Stimulated activated naive CD8-positive, alpha-beta T cell treated with anti-CD3 and anti-CD28 coated beads, Interleukin-15, Interleukin-2, amounts not matched to agents 100 U/mL and 50 U/mL, for 24 hours (primary cell): Measurements from ENCODE around the gene ANKRD36.
"Not testable (repeated sequence)": the region's sequence is repeated elsewhere in the genome, so short reads cannot be mapped to it uniquely, and the experiment has no call there.

Experiments used
- ATAC-seq: fragments of 150-1000 bp; cut with Tn5 transposase; one replicate; pipeline ENCODE4 v1.10.0; 2021
- DNase-seq: peaks from one replicate; pipeline ENCODE4 v3.0.0; 2021

The ANKRD36 gene

DNA sequence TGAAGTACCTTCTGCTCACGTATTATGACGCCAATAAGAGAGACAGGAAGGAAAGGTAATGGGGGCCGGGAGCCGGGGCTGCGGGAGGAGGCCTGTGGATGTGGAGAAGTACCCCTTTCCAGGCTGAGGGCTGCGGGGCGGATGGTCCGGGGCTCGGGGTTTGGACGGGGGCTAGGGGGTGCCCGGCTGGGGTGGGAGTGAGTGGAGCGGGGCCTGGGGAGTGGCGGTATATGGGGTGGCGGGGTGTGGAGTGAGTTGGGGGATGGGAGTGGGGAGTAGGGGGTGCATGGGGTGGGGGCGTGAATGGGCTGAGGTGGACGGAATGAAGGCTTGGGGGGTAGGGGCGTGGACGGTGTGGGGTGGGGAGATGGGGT, 916 bp downstream of the ANKRD36 start:
- peak; percentile 10 for ATAC-seq
- not testable (repeated sequence) for DNase-seq

DNA sequence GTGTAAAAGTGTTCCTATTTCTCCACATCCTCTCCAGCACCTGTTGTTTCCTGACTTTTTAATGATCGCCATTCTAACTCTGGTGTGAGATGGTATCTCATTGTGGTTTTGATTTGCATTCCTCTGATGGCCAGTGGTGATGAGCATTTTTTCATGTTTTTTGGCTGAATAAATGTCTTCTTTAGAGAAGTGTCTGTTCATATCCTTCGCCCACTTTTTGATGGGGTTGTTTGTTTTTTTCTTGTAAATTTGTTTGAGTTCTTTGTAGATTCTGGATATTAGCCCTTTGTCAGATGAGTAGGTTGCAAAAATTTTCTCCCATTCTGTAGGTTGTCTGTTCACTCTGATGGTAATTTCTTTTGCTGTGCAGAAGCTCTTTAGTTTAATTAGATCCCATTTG, 16.1 kb downstream of the ANKRD36 start:
- not testable (repeated sequence) for ATAC-seq

DNA sequence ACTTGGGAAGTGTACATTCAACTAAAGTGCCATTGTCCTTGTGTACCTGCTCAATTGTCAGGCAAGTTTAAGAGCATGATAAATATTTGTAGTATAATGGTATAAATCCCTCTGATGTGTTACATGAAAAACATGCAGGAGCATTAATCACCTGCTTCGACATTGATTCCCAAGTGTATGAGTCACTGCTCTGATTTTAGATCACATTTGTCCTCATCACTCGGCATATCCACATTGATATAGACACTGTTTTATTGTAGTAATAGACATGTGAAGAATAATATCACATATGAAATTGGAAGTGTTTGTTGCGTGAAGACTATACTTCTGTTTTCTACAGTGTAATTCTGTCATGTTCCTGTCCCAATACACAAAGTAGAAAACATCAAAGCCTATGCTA, 31.1 kb downstream of the ANKRD36 start:
- ATAC-seq, DNase-seq: not testable (repeated sequence)

More for the DNA sequence above, 16.1 kb downstream of the ANKRD36 start:
- not testable (repeated sequence) for DNase-seq

DNA sequence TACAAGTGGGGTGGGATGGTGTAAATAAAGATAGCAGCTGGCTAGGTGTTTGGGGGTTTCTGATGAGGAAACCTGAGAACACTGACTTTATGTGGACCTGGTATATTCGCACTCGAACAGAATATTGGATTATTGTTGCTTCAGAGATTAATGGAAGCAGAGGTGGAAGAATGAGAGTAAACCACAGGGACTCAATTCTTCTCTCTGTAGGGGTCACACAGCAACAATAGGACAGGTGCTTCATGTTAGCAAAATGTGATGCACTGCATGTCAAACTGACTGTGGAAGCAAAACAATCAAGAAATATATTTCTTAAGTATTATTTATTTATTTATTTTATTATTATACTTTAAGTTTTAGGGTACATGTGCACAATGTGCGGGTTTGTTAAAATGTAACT, 53.6 kb downstream of the ANKRD36 start:
- DNase-seq, ATAC-seq: not testable (repeated sequence)

DNA sequence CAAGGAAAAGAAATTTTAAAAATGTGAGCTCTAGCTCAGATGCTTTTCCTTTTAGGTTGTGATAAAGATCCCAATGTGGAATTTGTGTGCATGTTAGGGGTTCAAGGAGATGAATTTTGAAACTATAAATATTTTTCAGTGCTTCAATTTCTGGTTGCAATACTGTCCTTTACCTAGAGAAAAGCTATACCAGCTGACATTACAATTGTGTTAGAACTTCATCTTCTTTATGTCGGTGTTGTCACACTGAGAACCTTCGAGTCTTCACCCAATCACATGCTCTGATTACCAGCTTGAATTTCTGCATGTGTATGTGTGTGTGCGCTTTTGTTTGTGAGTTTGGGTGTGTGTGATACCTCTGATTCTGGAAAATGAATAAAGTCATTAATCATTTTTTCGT, 55.0 kb downstream of the ANKRD36 start:
- not testable (repeated sequence) for ATAC-seq, DNase-seq

DNA sequence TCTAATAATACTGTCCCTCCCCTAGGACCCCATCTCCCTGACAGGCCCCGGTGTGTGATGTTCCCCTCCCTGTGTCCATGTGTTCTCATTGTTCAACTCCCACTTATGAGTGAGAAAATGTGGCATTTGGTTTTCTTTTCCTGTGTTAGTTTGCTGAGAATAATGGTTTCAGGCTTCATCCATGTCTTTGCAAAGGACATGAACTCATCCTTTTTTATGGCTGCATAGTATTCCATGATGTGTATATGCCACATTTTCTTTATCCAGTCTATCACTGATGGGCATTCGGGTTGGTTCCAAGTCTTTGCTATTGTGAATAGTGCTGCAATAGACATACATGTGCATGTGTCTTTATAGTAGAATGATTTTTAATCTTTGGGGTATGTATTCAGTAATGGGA, 55.6 kb downstream of the ANKRD36 start:
- not testable (repeated sequence) for DNase-seq, ATAC-seq

DNA sequence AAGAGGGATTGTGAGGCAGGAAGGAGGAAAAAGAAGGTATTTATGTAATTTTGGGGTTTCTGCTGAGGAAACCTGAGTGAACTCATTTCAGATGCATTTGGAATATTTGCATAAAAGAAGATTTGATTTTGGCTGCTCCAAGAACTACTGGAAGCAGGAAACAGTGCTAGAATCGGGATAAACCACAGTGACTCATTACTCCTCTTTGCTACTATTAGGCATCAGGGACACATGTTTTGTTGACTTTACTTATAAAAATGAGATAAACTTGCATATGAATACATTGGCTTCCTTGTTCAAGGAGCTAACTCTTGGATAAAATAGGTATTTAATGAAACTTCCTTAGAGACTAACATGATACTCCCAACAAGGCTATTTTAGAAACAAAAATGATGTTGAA, 67.4 kb downstream of the ANKRD36 start:
- not testable (repeated sequence) for ATAC-seq, DNase-seq

DNA sequence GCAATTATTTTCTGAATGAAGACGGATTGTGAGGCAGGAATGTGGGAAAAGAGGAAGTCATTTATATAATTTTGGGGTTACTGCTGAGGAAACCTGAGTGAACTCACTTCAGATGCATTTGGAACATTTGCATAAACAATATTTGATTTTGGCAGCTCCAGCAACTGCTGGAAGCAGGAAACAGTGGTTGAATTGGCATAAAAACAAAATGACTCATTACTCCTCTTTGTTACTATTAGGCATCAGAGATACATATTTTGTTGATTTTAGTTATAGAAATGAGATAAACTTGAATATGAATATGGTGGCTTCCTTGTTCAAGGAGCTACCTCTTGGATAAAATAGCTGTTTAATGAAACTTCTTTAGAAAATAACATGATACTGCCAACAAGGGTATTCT, 82.4 kb downstream of the ANKRD36 start:
- ATAC-seq, DNase-seq: not testable (repeated sequence)

DNA sequence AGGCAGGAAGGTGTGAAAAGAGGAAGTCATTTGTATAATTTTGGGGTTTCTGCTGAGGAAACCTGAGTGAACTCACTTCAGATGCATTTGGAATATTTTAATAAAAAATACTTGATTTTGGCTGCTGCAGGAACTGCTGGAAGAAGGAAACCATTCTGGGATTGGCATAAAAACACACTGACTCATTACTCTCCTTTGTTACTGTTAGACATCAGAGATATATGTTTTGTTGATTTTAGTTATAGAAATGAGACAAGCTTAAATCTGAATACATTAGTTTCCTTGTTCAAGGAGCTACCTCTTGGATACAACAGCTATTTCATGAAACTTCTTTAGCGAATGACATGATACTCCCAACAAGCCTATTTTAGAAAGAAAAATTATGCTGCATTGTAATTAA, 84.3 kb downstream of the ANKRD36 start:
- ATAC-seq, DNase-seq: not testable (repeated sequence)

DNA sequence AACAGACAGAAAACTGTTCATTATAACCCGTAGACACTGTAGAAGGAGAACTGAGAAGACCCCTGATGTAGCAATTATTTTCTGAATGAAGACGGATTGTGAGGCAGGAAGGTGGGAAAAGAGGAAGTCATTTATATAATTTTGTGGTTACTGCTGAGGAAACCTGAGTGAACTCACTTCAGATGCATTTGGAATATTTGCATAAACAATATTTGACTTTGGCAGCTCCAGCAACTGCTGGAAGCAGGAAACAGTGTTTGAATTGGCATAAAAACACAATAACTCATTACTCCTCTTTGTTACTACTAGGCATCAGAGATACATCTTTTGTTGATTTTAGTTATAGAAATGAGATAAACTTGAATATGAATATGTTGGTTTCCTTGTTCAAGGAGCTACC, 87.9 kb downstream of the ANKRD36 start:
- ATAC-seq, DNase-seq: not testable (repeated sequence)

DNA sequence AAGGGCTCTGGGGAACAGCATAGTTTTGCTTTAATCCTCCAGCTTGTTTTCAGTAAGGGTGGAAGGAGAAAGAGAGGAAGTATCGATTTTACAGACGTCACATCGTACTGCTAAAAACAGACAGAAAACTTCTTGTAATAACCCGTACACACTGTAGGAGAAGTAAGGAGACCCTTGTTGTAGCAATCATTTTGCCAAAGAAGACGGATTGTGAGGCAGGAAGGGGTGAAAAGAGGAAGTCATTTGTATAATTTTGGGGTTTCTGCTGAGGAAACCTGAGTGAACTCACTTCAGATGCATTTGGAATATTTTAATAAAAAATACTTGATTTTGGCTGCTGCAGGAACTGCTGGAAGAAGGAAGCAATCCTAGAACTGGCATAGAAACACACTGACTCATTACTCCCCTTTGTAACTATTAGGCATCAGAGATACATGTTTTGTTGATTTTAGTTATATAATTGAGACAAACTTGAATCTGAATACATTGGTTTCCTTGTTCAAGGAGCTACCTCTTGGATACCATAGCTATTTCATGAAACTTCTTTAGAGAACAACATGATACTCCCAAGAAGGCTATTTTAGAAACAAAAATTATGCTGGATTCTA, 89.8 kb downstream of the ANKRD36 start:
- DNase-seq, ATAC-seq: not testable (repeated sequence)

DNA sequence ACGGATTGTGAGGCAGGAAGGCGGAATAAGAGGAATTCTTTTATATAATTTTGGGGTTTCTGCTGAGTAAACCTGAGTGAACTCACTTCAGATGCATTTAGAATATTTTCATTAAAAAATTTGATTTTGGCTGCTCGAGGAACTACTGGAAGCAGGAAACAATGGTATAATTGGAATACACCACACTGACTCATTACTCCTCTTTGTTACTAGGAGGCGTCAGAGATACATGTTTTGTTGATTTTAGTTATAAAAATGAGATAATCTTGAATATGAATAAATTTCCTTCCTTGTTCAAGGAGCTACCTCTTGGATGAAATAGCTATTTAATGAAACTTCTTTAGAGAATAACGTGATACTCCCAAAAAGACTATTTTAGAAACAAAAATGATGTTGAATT, 97.4 kb downstream of the ANKRD36 start:
- no peak for ATAC-seq

DNA sequence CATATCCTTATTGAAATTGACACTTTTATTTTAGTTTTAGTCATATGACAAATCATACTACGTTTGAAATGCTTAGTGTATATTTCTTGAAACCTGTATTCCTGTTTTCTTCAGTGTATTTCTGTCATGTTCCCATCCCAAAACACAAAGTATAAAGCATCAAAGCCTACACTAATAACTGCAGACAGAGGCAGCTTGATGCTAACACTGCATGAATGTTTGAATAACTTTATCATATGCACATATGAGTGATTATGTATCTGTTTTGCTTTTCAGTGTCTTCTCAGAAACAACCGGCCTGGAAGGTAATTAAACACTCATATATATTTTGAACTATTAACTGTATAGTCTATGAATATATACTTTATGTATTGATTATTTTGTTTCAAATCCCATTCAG, 102.1 kb downstream of the ANKRD36 start:
- DNase-seq: not testable (repeated sequence)

More for the DNA sequence above, 97.4 kb downstream of the ANKRD36 start:
- no peak for DNase-seq

DNA sequence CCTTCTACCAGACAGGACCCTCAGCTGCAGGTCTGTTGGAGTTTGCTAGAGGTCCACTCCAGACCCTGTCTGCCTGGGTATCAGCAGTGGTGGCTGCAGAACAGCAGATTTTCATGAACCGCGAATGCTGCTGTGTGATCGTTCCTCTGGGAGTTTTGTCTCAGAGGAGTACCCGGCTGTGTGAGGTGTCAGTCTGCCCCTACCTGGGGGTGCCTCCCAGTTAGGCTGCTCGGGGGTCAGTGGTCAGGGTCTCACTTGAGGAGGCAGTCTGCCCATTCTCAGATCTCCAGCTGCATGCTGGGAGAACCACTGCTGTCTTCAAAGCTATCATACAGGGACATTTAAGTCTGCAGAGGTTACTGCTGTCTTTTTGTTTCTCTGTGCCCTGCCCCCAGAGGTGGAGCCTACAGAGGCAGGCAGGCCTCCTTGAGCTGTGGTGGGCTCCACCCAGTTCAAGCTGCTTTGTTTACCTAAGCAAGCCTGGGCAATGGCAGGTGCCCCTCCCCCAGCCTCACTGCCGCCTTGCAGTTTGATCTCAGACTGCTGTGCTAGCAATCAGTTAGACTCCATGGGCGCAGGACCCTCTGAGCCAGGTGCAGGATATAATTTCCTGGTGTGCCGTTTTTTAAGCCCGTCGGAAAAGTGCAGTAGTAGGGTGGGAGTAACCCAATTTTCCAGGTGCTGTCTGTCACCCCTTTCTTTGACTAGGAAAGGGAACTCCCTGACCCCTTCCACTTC, 118.1 kb downstream of the ANKRD36 start:
- not testable (repeated sequence) for ATAC-seq, DNase-seq

More for the DNA sequence above, 102.1 kb downstream of the ANKRD36 start:
- not testable (repeated sequence) for ATAC-seq

DNA sequence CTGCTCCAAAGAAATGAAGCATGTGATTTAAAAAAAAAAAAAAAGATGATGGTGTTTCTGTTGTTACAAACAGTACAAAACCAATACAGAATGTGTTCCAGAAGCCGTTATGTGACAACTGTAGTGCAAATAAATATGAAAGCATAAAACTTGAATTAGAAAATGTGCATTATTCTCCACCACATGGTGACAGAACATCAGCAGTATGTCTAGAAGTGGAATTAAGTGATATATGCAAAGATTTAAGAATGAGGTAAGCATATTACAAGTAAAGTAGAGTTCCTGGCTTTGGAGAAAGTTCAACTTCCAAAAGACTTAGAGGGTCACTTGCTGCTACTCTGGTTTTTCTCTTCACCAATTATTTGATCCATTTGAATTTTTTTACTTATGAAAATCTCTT, 120.0 kb downstream of the ANKRD36 start:
- ATAC-seq, DNase-seq: not testable (repeated sequence)

DNA sequence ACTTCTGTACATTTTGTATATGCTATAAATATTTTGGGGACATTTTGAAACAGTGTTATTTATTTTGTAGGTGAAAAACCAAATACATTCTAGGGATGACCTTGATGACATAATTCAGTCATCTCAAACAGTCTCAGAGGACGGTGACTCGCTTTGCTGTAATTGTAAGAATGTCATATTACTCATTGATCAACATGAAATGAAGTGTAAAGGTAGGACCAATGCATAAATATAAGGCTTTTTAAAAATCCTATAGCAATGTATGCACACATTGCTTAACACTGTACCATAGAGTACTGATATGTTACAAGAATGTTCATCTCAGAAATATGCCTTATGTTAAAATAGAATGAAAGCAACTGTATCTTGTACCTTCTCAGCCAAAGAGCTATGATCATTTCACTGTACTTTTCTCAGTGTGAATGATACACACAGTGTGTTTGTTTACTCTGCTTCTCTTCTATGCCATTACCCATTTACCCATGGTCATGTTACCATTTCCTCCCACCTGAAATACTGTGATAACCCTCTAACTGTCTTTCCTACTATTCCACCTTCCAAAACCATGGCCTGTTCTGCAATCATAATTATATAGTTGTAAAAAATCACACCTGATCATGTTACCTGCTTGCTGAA, 120.8 kb downstream of the ANKRD36 start:
- peak; percentile 40 for ATAC-seq
- not testable (repeated sequence) for DNase-seq

DNA sequence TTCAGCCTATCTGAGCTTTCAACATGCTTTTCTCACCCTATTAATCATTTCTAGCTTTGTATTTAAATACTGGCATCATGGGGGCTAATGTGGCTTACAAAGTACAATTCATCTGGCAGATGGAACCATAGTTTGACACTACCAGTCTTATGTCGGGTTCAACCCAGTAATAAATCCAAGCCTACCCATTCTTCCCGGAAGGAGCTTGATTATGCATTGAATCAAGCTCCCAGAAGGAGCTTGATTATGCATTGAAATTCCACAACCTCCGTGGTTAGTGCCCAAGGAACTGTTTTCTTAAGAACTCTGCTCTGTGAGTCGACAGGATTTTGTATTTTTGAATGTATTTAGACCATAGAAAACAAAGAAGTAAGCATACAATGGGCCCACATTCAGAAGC, 148.2 kb downstream of the ANKRD36 start:
- not testable (repeated sequence) for ATAC-seq, DNase-seq

DNA sequence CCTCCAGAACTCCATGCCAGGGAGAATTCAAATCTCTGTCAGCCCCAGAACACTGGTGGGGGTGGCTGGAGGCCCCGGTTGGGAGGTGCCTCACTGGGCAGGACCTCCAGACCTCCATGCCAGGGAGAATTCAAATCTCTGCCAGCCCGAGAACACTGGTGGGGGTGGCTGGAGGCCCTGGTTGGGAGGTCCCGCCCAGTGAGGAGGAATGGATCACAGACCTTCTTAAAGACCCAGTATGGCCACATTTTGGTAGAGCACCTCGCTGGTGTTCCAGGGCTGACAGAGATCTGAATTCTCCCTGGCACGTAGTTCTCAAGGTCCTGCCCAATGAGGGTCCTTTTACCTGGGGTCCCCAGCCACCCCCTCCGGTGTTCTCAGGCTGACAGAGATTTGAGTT, 153.5 kb downstream of the ANKRD36 start:
- DNase-seq, ATAC-seq: not testable (repeated sequence)

DNA sequence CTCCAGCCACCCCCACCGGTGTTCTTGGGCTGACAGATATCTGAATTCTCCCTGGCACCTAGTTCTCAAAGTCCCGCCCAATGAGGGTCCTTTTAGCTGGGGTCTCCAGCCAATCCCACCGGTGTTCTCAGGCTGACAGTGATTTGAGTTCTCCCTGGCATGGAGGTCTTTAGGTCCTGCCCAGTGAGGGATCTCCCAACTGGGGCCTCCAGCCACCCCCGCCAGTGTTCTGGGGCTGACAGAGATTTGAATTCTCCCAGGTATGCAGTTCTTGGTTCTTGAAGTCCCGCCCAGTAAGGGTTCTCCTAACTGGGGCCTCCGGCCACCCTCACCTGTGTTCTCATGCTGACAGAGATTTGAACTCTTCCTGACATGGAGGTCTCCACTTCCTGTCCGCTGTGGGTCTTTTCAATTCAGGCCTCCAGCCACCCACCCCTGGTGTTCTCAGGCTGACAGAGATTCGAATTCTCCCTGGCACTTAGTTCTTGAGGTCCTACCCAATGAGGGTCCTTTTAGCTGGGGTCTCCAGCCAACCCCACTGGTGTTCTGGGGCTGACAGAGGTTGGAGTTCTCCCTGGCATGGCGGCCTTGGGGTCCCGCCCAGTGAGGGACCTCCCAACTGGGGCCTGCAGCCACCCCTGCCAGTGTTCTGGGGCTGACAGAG, 154.6 kb downstream of the ANKRD36 start:
- no peak for DNase-seq
- peak; percentile 26 for ATAC-seq

DNA sequence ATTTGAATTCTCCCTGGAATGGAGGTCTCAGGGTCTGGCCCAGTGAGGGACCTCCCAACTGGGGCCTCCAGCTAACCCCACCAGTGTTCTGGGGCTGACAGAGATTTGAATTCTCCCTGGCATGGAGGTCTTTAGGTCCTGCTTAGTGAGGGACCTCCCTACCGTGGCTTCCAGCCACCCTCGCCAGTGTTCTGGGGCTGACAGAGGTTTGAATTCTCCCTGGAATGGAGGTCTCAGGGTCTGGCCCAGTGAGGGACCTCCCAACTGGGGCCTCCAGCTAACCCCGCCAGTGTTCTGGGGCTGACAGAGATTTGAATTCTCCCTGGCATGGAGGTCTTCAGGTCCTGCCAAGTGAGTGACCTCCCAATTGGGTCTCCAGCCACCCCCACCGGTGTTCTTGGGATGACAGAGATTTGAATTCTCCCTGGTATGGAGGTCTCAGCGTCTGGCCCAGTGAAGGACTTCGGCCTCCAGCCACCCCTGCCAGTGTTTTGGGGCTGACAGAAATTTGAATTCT, 155.2 kb downstream of the ANKRD36 start:
- not testable (repeated sequence) for DNase-seq, ATAC-seq

DNA sequence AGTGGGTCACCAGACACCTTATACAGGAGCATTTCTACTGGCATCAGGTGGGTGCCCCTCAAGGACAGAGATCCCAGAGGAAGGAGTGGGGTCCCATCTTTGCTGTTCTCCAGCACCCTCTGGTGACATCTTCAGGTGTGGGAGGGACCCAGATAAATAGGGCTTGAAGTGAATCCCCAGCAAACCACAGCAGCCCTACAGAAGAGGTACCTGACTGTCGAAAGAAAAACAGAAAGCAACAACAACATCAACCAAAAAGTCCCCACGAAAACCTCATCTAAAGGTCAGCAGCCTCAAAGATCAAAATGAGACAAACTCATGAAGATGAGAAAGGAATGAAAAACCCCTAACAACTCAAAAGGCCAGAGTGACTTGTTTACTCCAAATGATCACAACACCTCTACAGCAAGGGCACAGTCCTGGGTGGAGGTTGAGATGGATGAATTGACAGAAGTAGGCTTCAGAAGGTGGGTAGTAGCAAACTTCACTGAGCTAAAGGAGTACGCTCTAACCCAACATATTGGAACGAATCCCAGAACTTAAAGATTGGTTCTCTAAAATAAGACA, 163.4 kb downstream of the ANKRD36 start:
- ATAC-seq, DNase-seq: not testable (repeated sequence)

DNA sequence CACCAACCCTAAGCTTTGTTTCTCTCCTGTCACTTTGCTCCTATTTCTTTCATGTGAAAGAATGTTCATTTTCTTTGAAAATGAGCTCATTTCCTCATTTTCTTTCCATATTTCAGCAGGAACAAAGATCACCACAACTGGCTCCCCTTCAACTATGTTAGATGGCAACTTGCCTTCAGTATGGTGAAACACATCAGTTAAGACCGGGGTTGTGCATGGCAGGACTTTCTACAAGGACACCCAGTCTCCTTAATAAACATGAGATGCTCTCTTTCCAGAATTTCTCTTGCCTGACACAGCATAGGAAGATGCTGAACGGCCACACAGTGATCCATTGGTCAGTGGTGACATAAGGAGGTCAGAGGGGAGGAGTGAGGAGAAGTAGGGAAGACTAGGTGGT, 172.2 kb downstream of the ANKRD36 start:
- not testable (repeated sequence) for DNase-seq, ATAC-seq
